T47D (cell line): ENCODE measurements around the gene NOMO2.
"Not testable (repeated sequence)": the region's sequence is repeated elsewhere in the genome, so short reads cannot be mapped to it uniquely, and the experiment has no call there.

Experiments used
- DNase-seq, 2 experiments: peaks; one replicate each; pipeline versions ENCODE4 v3.0.0 to v3.0.0-alpha.2; 2011 to 2012; ENCODE audit warnings: low read depth in 1 of 2, low spot score in 1 of 2
- in situ Hi-C: cut with HindIII; loops from 2 replicates; pipeline ENCODE4 v1.10.0; 2016; ENCODE audit warnings: low sequenced_read_pairs, low pct_unique_long_range_greater_than_20kb

Gene NOMO2

GRCh38 chr16:18401159-18401558 is 160.7 kb downstream of the NOMO2 start:
- DNase-seq, in situ Hi-C loops: not testable (repeated sequence)

GRCh38 chr16:18394363-18394762 is 167.5 kb downstream of the NOMO2 start:
- DNase-seq, in situ Hi-C loops: not testable (repeated sequence)

GRCh38 chr16:18387767-18388166 is 174.1 kb downstream of the NOMO2 start:
- DNase-seq, in situ Hi-C loops: not testable (repeated sequence)

- DNase-seq, in situ Hi-C loops: not testable (repeated sequence)
These were observed 175.4 kb downstream of the NOMO2 start for GRCh38 chr16:18386517-18386916.

GRCh38 chr16:18385285-18385684 is 176.6 kb downstream of the NOMO2 start:
- DNase-seq, in situ Hi-C loops: not testable (repeated sequence)

GRCh38 chr16:18384869-18385268 is 177.0 kb downstream of the NOMO2 start:
- DNase-seq, in situ Hi-C loops: not testable (repeated sequence)

- DNase-seq, in situ Hi-C loops: not testable (repeated sequence)
These were observed 177.7 kb downstream of the NOMO2 start for GRCh38 chr16:18384098-18384636.

- in situ Hi-C loops = not testable (repeated sequence)
These were observed 179.2 kb downstream of the NOMO2 start for GRCh38 chr16:18382696-18383095.

More at GRCh38 chr16:18382696-18383095, 179.2 kb downstream of the NOMO2 start:
- not testable (repeated sequence) for DNase-seq
